AG20443 (cell line): Measurements from ENCODE around the gene HLF.

Experiments
- DNase-seq: peaks from one replicate; pipeline ENCODE4 v3.0.0; 2012; ENCODE audit warnings: low spot score, mixed read lengths

Gene HLF

GRCh38 chr17:55308613-55309391, 44.0 kb downstream of the HLF start:
- DNase-seq = no peak

GRCh38 chr17:55311767-55312375, 47.1 kb downstream of the HLF start:
- no peak for DNase-seq

GRCh38 chr17:55312852-55313251, 48.1 kb downstream of the HLF start:
- DNase-seq = no peak

GRCh38 chr17:55314061-55314783, 49.5 kb downstream of the HLF start:
- no peak for DNase-seq

- no peak for DNase-seq
These were observed 50.2 kb downstream of the HLF start for GRCh38 chr17:55314784-55315491.

GRCh38 chr17:55316499-55316898, 51.7 kb downstream of the HLF start:
- no peak for DNase-seq

GRCh38 chr17:55317284-55317683, 52.5 kb downstream of the HLF start:
- no peak for DNase-seq

GRCh38 chr17:55318081-55318480, 53.3 kb downstream of the HLF start:
- no peak for DNase-seq

- no peak for DNase-seq
These were observed 54.1 kb downstream of the HLF start for GRCh38 chr17:55318715-55319487.

- no peak for DNase-seq
These were observed 55.3 kb downstream of the HLF start for GRCh38 chr17:55319933-55320593.

- no peak for DNase-seq
These were observed 56.0 kb downstream of the HLF start for GRCh38 chr17:55320594-55321426.

GRCh38 chr17:55321427-55322060, 56.8 kb downstream of the HLF start:
- no peak for DNase-seq

- no peak for DNase-seq
These were observed 57.8 kb downstream of the HLF start for GRCh38 chr17:55322453-55322985.

- no peak for DNase-seq
These were observed 58.9 kb downstream of the HLF start for GRCh38 chr17:55323518-55324295.

- no peak for DNase-seq
These were observed 59.7 kb downstream of the HLF start for GRCh38 chr17:55324296-55324978.

GRCh38 chr17:55325406-55325805, 60.6 kb downstream of the HLF start:
- no peak for DNase-seq

- DNase-seq = no peak
These were observed 61.3 kb downstream of the HLF start for GRCh38 chr17:55326030-55326429.
